Colonic mucosa (tissue), 4 donors: ENCODE data around the gene TNFRSF18. TPM values are rescaled to one million over a fixed set of nuclear protein-coding genes. Genes with fewer than 3 reads are reported as not detected.

Experiments
- DNase-seq: peaks from one replicate; pipeline ENCODE4 v3.0.0-alpha.2; 2020
- H3K27ac ChIP-seq: fragments of 200-600 bp; one replicate; pipeline ENCODE4 v1.8.0; 2021
- H3K27me3 ChIP-seq: fragments of 200-600 bp; one replicate; pipeline ENCODE4 v1.8.0; 2021
- H3K36me3 ChIP-seq: fragments of 200-600 bp; one replicate; pipeline ENCODE4 v1.8.0; 2021
- H3K4me1 ChIP-seq: fragments of 200-600 bp; one replicate; pipeline ENCODE4 v1.8.0; 2021; ENCODE audit warnings: mild to moderate bottlenecking
- H3K4me3 ChIP-seq: fragments of 200-600 bp; one replicate; pipeline ENCODE4 v1.8.0; 2021
- H3K9ac ChIP-seq, 2 donors: one replicate each; pipeline ENCODE4 v1.7.0; 2013; ENCODE audit warnings: control low read depth in 2 of 2, low read depth in 2 of 2, low read length in 2 of 2
- H3K9me3 ChIP-seq: fragments of 200-600 bp; one replicate; pipeline ENCODE4 v1.8.0; 2021
- CTCF ChIP-seq: fragments of 200-600 bp; IDR thresholded peaks from one replicate; pipeline ENCODE4 v1.8.0; 2022; ENCODE audit warnings: antibody characterized with exemption, mild to moderate bottlenecking
- intact Hi-C: fragments of 100-400 bp; cut with DNase I; formaldehyde crosslinking; loops from one replicate; pipeline ENCODE4 v1.14.1; 2022
- total RNA-seq, 2 donors: library from RNA; stranded (reverse); fragmentation: NEBNext Ultra II Directional in 1 of 2; extraction: Animal tissue kit (Norgen Biotek cat#: 25700) in 1 of 2; gene quantifications; one replicate each; pipeline ENCODE4 v1.2.1, GENCODE V29; 2021
- donor health status: healthy.
- donor health status: DM: no; HTN: no; CAD: no.
- donor health status: DM: no; HTN: no; CAD: no.

Gene TNFRSF18
- total RNA-seq, 2 donors from 2014 or later, result 0.61 to 1.7 TPM

- Histone ChIP-seq H3K9me3 (no peaks in the 10 kb centered on the region), H3K27me3 (no peaks in the 10 kb centered on the region), H3K27ac (no peak overlapping the region), H3K4me1 (peaks cover 6% of the 10 kb centered on the region), H3K9ac (no peak overlapping the region), H3K4me3 (no peak overlapping the region), H3K36me3 (peaks cover 31% of the 10 kb centered on the region)
- TF ChIP-seq CTCF, result no peak
- DNase-seq, result no peak
- intact Hi-C loops, result no loop called here
Observed at GRCh38 chr1:1218524-1219200, 12.3 kb upstream of the TNFRSF18 start.

DNA sequence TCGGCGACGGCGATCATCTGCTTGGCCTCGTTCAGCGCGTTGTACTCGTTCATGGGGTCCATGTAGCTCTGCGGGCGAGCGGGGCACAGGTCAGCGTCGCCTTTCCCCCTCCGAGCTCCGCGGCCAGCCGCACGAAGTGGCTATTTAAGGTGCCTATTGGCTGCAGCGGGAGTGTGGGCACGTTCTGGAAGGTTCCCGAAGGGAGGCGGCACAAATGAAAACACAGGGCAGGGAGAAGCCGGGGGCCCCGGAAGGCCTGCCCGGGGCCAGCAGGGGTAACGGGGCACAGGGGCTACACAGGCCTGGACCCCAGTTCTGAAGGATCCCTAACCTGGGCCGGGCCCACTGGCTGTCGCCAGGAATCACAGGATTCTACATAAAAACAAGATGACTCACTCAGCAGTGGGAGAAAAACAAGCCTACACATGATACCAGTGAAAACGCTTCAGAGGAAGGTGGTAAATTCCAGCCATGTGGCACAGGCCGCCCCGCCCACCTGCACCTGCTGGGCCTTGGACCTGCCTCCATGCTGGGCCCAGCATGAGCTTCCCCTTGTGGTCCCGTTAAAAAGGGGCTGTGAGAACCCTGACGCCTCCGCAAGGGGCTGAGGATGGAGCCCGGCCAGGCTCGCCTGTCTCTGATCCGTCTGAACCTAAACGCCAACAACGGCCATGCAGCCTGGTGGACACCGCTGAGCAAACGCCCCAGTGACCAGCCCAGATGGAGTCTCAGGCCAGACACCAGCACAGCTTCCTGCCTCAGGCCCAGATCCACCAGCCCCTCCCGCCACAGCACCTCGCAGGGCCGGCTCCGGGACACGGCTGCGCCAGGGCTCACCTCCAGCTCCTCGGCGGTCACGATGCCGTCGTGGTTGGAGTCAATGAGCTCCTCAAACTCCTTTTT, 11.5 kb upstream of the TNFRSF18 start:
- Histone ChIP-seq H3K4me3 (no peak overlapping the region), H3K36me3 (peaks cover 31% of the 10 kb centered on the region), H3K27me3 (no peaks in the 10 kb centered on the region), H3K27ac (no peak overlapping the region), H3K9ac (no peak overlapping the region), H3K4me1 (peaks cover 6% of the 10 kb centered on the region), H3K9me3 (no peaks in the 10 kb centered on the region)
- intact Hi-C loops, result no loop called here
- TF ChIP-seq CTCF, result no peak
- no peak for DNase-seq

- no peak for TF ChIP-seq CTCF
- no peak overlapping the region for H3K4me3 ChIP-seq
- intact Hi-C loops, result no loop called here
- H3K9me3 ChIP-seq, result no peaks in the 10 kb centered on the region
- H3K36me3 ChIP-seq, result peaks cover 31% of the 10 kb centered on the region
- no peaks in the 10 kb centered on the region for H3K27me3 ChIP-seq
- DNase-seq, result no peak
- peaks cover under 1% of the 10 kb centered on the region for H3K4me1 ChIP-seq
- H3K27ac ChIP-seq, result no peak overlapping the region
- H3K9ac ChIP-seq, result no peak overlapping the region
Observed at GRCh38 chr1:1216770-1217620, 10.6 kb upstream of the TNFRSF18 start.

DNA sequence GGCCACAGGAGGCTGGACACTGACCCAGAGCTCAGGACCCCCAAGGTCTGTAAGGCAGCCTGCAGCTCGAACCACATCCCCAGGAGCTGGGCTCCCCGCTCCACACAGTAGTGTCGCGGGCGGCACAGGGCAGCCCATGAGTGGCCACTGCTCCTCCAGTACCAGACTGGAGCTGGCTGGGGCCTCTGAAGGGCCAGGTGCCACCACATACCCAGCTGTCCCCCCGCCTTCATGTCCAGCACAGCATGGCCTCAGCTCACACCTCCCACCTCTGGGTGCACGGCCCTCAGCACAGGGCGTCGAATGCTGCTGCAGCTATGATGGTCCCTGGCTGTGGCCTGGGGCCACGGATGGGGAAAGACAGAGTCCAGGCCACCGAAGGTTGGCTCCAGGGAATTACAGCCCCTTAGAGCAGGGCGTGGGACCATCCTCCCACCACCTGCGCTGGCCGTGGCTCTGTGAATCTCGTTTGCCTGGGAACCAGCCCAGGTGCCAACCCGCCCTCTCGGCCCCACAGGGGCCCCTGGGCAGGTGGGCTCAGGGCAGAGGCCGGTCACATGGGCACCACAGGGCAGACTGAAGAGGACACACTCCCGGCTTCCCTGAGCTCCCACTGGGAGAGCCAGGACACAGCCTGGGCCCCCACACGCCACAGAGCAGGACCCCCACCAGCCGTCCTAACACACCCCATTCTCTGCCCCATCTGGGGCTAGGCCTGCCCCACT, 9.7 kb upstream of the TNFRSF18 start:
- TF ChIP-seq CTCF, result no peak
- H3K27ac ChIP-seq, result no peak overlapping the region

More for the DNA sequence above, 9.7 kb upstream of the TNFRSF18 start:
- no peaks in the 10 kb centered on the region for H3K27me3 ChIP-seq
- H3K4me3 ChIP-seq, result no peak overlapping the region
- intact Hi-C loops, result no loop called here
- DNase-seq, result no peak
- H3K4me1 ChIP-seq, result no peaks in the 10 kb centered on the region
- no peaks in the 10 kb centered on the region for H3K9me3 ChIP-seq
- H3K36me3 ChIP-seq, result peaks cover 22% of the 10 kb centered on the region
- H3K9ac ChIP-seq, result no peak overlapping the region
